HG03025 (cell line): ENCODE measurements around the gene ADCY1.
"Not testable (repeated sequence)": the region's sequence is repeated elsewhere in the genome, so short reads cannot be mapped to it uniquely, and the experiment has no call there.

Source experiments
- ATAC-seq: cut with Tn5 transposase; IDR thresholded peaks from one replicate; pipeline ENCODE4 v1.9.1; 2021; ENCODE audit warnings: mild to moderate bottlenecking, moderate library complexity; ENCODE audit not compliant: unreplicated experiment, low FRiP score

The ADCY1 gene

GRCh38 chr7:45725231-45725630 is 151.1 kb downstream of the ADCY1 start:
- ATAC-seq = not testable (repeated sequence)

GRCh38 chr7:45726883-45727282 is 152.7 kb downstream of the ADCY1 start:
- ATAC-seq = no peak

- ATAC-seq = not testable (repeated sequence)
Observed at GRCh38 chr7:45731692-45732443, 157.7 kb downstream of the ADCY1 start.

- not testable (repeated sequence) for ATAC-seq
Observed at GRCh38 chr7:45738920-45739319, 164.8 kb downstream of the ADCY1 start.

GRCh38 chr7:45740573-45740972 is 166.4 kb downstream of the ADCY1 start:
- not testable (repeated sequence) for ATAC-seq

- ATAC-seq = not testable (repeated sequence)
Observed at GRCh38 chr7:45748976-45749375, 174.8 kb downstream of the ADCY1 start.

GRCh38 chr7:45751352-45751751 is 177.2 kb downstream of the ADCY1 start:
- ATAC-seq = not testable (repeated sequence)

- ATAC-seq = not testable (repeated sequence)
Observed at GRCh38 chr7:45756333-45756732, 182.2 kb downstream of the ADCY1 start.

- not testable (repeated sequence) for ATAC-seq
Observed at GRCh38 chr7:45756757-45757156, 182.6 kb downstream of the ADCY1 start.

GRCh38 chr7:45759464-45759863 is 185.3 kb downstream of the ADCY1 start:
- not testable (repeated sequence) for ATAC-seq

- ATAC-seq = not testable (repeated sequence)
Observed at GRCh38 chr7:45761545-45762205, 187.5 kb downstream of the ADCY1 start.

- not testable (repeated sequence) for ATAC-seq
Observed at GRCh38 chr7:45762225-45762994, 188.2 kb downstream of the ADCY1 start.

GRCh38 chr7:45768516-45769394 is 194.6 kb downstream of the ADCY1 start:
- ATAC-seq = peak; percentile 99

- ATAC-seq = not testable (repeated sequence)
Observed at GRCh38 chr7:45769626-45770025, 195.5 kb downstream of the ADCY1 start.
